Aorta (tissue), 5 donors: ENCODE data around the gene NFATC3. TPM values are rescaled to one million over a fixed set of nuclear protein-coding genes. Genes with fewer than 3 reads are reported as not detected.
A peak's percentile ranks its signal among the peaks of the same experiment; 100 is the strongest.

ENCODE experiments used
- ATAC-seq: fragments of 200-7000 bp; cut with Tn5 transposase; one replicate; pipeline ENCODE4 v1.9.1; 2022; ENCODE audit warnings: moderate library complexity; ENCODE audit not compliant: low FRiP score
- DNase-seq, 2 donors: peaks; one replicate each; pipeline ENCODE4 v3.0.0-alpha.2; 2020
- H3K27ac ChIP-seq, 2 donors: one replicate each; pipeline ENCODE4 v1.5.1; 2013; ENCODE audit warnings: low read length in 2 of 2, mild to moderate bottlenecking in 2 of 2, moderate library complexity in 2 of 2, control low read depth in 1 of 2, inconsistent platforms in 1 of 2, low read depth in 1 of 2
- H3K27me3 ChIP-seq, 2 donors: one replicate each; pipeline ENCODE4 v1.6.1; 2013; ENCODE audit warnings: control low read depth in 1 of 2, low read length in 1 of 2, mild to moderate bottlenecking in 1 of 2, moderate library complexity in 1 of 2; ENCODE audit not compliant: insufficient read depth in 2 of 2, control insufficient read depth in 1 of 2
- H3K36me3 ChIP-seq, 2 donors: one replicate each; pipeline ENCODE4 v1.6.1; 2013; ENCODE audit warnings: control low read depth in 1 of 2, low read length in 1 of 2, mild to moderate bottlenecking in 1 of 2; ENCODE audit not compliant: insufficient read depth in 2 of 2, control insufficient read depth in 1 of 2
- H3K4me1 ChIP-seq, 2 donors: one replicate each; pipeline ENCODE4 v1.6.1; 2013; ENCODE audit warnings: low read length in 2 of 2, control low read depth in 1 of 2, mild to moderate bottlenecking in 1 of 2, moderate library complexity in 1 of 2; ENCODE audit not compliant: insufficient read depth in 2 of 2, control insufficient read depth in 1 of 2
- H3K4me3 ChIP-seq, 2 donors: one replicate each; pipeline ENCODE4 v1.5.1; 2013; ENCODE audit warnings: low read length in 2 of 2, control low read depth in 1 of 2, mild to moderate bottlenecking in 1 of 2
- H3K9me3 ChIP-seq: one replicate; pipeline ENCODE4 v1.6.1; 2013; ENCODE audit warnings: mild to moderate bottlenecking, low read length; ENCODE audit not compliant: control insufficient read depth
- WGBS, 2 donors: extraction: QIAGEN DNeasy Blood & Tissue Kit; methylation state at CpG; one replicate each; pipeline ENCODE4 v1.1.7; 2013; 5-methylcytosine and 5-hydroxymethylcytosine counted together
- intact Hi-C, 2 donors: fragments of 100-400 bp; cut with DNase I; formaldehyde crosslinking; loops; one replicate each; pipeline versions ENCODE4 v1.14.2 to v1.15.0; 2022
- polyA plus RNA-seq, 2 donors: library from polyadenylated mRNA; stranded (reverse); fragments of 200-250 nt; gene quantifications; one replicate each; pipeline ENCODE4 v1.2.3, GENCODE V29; 2013
- total RNA-seq, 2 donors: library from RNA; stranded (reverse); fragmentation: NEBNext Ultra II Directional; extraction: Animal tissue kit (Norgen Biotek cat#: 25700); gene quantifications; one replicate each; pipeline ENCODE4 v1.2.1, GENCODE V29; 2021
- donor health status: healthy with polysubstance abuse.
- donor health status: Bipolar disorder and iron deficiency.
- donor health status: DM: no; HTN: no; CAD: no.
- donor health status: DM: no; HTN: no; CAD: no.
- donor health status: DM: yes; HTN: yes; CAD: no.

Gene NFATC3
- total and polyA plus RNA-seq, 4 donors = 10.3 to 48.4 (median 24.2) TPM

DNA sequence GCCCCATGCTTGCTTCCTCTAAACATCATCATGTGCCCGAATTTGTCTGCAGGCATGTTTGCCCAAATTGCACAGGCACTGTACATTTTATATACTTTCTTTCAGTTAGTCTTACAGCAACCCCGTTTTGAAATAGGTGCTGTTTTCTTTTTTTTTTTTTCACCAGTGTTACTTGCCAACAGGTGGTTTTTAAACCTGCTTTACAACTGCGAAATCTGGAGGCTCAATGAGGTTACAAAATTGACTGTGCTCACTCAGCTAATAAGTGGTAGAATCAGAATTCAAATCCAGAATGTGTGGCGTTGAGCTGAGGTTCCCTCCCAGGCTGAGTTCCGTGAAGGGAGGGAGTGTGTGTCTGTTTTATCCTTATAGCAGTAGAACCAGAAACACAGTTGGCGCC is 165.8 kb downstream of the NFATC3 start:
- Histone ChIP-seq H3K27me3 (no peaks in the 10 kb centered on the region), H3K36me3 (peaks cover 0 to 4% of the 10 kb centered on the region in 2 donors), H3K4me1 (no peaks in the 10 kb centered on the region), H3K9me3 (no peaks in the 10 kb centered on the region), H3K27ac (no peak overlapping the region), H3K4me3 (no peak overlapping the region)
- no peak for DNase-seq
- 91 to 92% methylated on average over 6 of the region's 6 CpGs for WGBS, 2 donors
- no peak for ATAC-seq
- intact Hi-C loops = no loop called here

- no peaks in the 10 kb centered on the region for H3K27me3 ChIP-seq
- H3K9me3 ChIP-seq = no peaks in the 10 kb centered on the region
- peak overlapping the region in 1 of 2 donors; percentile 31 for H3K27ac ChIP-seq
- no peaks in the 10 kb centered on the region for H3K4me1 ChIP-seq
- WGBS, 2 donors = 47 to 52% methylated on average over 5 of the region's 5 CpGs
- ATAC-seq = no peak
- DNase-seq = no peak
- peaks cover 0 to 4% of the 10 kb centered on the region in 2 donors for H3K36me3 ChIP-seq
- intact Hi-C loops = no loop called here
- no peak overlapping the region for H3K4me3 ChIP-seq
These were observed 166.7 kb downstream of the NFATC3 start for GRCh38 chr16:68251832-68252231.

GRCh38 chr16:68252383-68252782 is 167.2 kb downstream of the NFATC3 start:
- Histone ChIP-seq H3K36me3 (peaks cover 0 to 4% of the 10 kb centered on the region in 2 donors), H3K4me3 (no peak overlapping the region), H3K4me1 (no peaks in the 10 kb centered on the region), H3K27ac (peak overlapping the region in 1 of 2 donors; percentile 31), H3K27me3 (no peaks in the 10 kb centered on the region), H3K9me3 (no peaks in the 10 kb centered on the region)
- 70 to 77% methylated on average over 5 of the region's 5 CpGs for WGBS, 2 donors
- intact Hi-C loops = no loop called here
- ATAC-seq = no peak
- no peak for DNase-seq

DNA sequence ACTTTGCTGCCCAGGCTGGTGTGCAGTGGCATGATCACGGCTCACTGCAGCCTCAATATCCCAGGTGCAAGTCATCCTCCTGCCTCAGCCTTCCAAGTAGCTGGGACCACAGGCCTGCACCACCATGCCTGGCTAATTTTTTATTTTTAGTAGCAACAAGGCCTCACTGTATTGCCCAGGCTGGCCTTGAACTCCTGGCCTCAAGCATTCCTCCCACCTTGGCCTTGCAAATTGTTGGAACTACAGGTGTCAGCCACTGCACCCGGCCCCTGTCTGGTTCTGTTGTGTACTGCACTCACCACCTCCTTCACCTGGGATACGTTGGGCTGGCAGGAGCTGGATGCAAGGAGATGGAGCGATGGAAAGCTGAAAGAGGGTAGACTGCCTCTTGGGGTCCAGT is 168.6 kb downstream of the NFATC3 start:
- Histone ChIP-seq H3K9me3 (no peaks in the 10 kb centered on the region), H3K4me3 (no peak overlapping the region), H3K27me3 (no peaks in the 10 kb centered on the region), H3K4me1 (no peaks in the 10 kb centered on the region), H3K36me3 (peaks cover 0 to 4% of the 10 kb centered on the region in 2 donors), H3K27ac (no peak overlapping the region)
- ATAC-seq (no peak), DNase-seq (no peak)
- 90 to 93% methylated on average over 4 of the region's 4 CpGs for WGBS, 2 donors
- intact Hi-C loops = no loop called here

- intact Hi-C loops = no loop called here
- Histone ChIP-seq H3K4me1 (no peaks in the 10 kb centered on the region), H3K36me3 (peaks cover 0 to 7% of the 10 kb centered on the region in 2 donors), H3K9me3 (no peaks in the 10 kb centered on the region), H3K27ac (no peak overlapping the region), H3K4me3 (no peak overlapping the region), H3K27me3 (no peaks in the 10 kb centered on the region)
- 89% methylated on average over 16 to 18 of the region's 18 CpGs for WGBS, 2 donors
- DNase-seq (no peak), ATAC-seq (no peak)
These were observed 170.5 kb downstream of the NFATC3 start for GRCh38 chr16:68255712-68256111.

DNA sequence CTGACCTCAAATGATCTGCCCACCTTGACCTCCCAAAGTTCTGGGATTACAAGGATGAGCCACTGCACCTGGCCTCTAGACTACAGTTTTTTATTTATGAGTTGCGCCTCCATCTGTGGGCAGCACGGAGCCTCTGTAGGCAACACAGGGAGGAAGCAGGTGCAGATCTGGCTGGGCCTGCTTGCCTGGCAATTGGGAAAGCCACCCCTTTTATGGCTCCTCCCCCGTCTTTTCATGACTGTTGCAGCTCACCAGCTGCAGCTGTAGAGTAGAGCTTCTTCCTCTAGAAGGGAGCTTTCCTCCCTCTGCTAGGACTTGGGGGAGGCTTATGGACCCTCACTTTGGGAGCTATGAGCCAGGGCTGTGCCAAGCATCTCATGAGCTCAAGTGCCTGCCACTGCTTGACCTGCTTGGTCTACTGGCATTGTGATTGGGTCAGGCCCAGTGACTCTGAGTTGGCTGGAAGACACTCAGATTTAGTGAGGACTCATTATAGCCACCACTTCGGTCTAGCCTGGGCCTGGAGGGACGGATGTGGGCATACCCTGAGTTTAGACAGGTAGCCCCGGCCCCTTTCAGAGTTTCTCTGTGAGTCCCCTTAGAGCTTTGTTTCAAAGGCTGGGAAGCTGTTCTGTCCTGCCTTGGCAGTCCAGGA is 172.2 kb downstream of the NFATC3 start:
- H3K36me3 ChIP-seq = peaks cover 0 to 7% of the 10 kb centered on the region in 2 donors
- intact Hi-C loops = no loop called here
- no peaks in the 10 kb centered on the region for H3K9me3 ChIP-seq
- peak overlapping the region; percentile 17 to 64 for H3K27ac ChIP-seq
- DNase-seq (no peak), ATAC-seq (no peak)
- WGBS, 2 donors = 85% methylated on average over 6 of the region's 6 CpGs
- H3K27me3 ChIP-seq = no peaks in the 10 kb centered on the region
- no peak overlapping the region for H3K4me3 ChIP-seq
- no peaks in the 10 kb centered on the region for H3K4me1 ChIP-seq

DNA sequence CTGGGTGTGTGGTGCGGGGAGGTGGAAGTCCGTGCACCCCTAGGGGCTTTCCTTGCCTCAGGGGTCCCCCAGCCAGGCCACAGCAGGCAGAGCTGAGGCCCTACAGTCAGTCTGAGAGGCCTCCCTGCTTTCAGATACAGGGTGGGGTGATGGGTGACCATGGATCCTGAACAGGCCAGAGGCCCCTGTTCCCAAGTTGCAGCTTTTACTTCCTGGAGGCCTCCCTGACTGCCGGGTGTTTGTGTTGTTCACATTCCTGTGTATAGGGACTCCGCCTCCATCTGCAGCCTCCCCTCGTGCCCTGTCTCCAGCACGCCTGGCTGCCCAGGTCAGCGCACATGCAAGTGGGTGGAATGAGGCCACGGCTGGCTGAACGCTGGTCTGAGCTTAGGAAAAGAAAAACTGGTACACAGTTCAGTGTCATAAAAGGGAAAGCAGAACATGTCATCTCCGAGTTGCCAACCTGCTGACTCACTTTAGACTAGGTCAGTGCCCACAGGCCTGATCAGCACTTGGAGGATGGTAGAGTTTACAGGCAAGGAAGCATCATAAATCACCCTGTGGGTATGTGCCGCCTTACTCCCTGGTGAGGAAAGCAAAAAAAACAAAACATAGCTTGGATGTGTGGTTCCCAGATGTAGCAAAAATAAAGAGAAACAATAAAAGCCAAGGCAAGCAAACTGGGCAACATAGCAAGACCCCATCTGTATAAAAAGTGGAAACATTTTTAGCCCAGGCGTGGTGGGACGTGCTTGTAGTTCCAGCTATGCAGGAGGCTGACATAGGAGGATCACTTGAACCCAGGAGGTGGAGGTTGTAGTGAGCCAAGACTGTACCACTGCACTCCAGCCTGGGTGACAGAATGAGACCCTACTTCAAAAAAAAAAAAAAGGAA is 173.0 kb downstream of the NFATC3 start:
- Histone ChIP-seq H3K36me3 (peaks cover 0 to 7% of the 10 kb centered on the region in 2 donors), H3K4me1 (no peaks in the 10 kb centered on the region), H3K27ac (peak overlapping the region; percentile 17 to 64), H3K27me3 (no peaks in the 10 kb centered on the region), H3K4me3 (no peak overlapping the region), H3K9me3 (no peaks in the 10 kb centered on the region)
- 43 to 44% methylated on average over 13 of the region's 13 CpGs for WGBS, 2 donors
- DNase-seq (peak; percentile 73 to 83), ATAC-seq (peak; percentile 73)
- intact Hi-C loops = no loop called here

GRCh38 chr16:68259007-68259825 is 174.0 kb downstream of the NFATC3 start:
- H3K4me3 ChIP-seq = no peak overlapping the region
- H3K36me3 ChIP-seq = peaks cover 0 to 6% of the 10 kb centered on the region in 2 donors
- no peaks in the 10 kb centered on the region for H3K4me1 ChIP-seq
- H3K27ac ChIP-seq = peak overlapping the region in 1 of 2 donors; percentile 3
- no peaks in the 10 kb centered on the region for H3K9me3 ChIP-seq
- 87% methylated on average over 26 to 27 of the region's 27 CpGs for WGBS, 2 donors
- H3K27me3 ChIP-seq = no peaks in the 10 kb centered on the region
- DNase-seq (no peak), ATAC-seq (no peak)
- intact Hi-C loops = no loop called here
